Breast epithelium (tissue), 4 donors: ENCODE data around the gene SETD1A. TPM values are rescaled to one million over a fixed set of nuclear protein-coding genes. Genes with fewer than 3 reads are reported as not detected.

Experiments
- DNase-seq, 2 donors: peaks; one replicate each; pipeline ENCODE4 v3.0.0-alpha.2; 2019; ENCODE audit warnings: low spot score in 2 of 2
- H3K27ac ChIP-seq, 2 donors: fragments of 200-600 bp; sonication (generic) in 1 of 2; one replicate each; pipeline ENCODE4 v1.5.1; 2016 to 2019; ENCODE audit warnings: mild to moderate bottlenecking in 1 of 2
- H3K27me3 ChIP-seq, 2 donors: fragments of 200-600 bp; sonication (generic) in 1 of 2; one replicate each; pipeline versions ENCODE4 v1.5.1 to v1.6.0; 2017 to 2019; ENCODE audit warnings: control low read depth in 1 of 2, mild to moderate bottlenecking in 1 of 2
- H3K36me3 ChIP-seq: fragments of 200-600 bp; one replicate; pipeline ENCODE4 v1.5.1; 2019
- H3K4me1 ChIP-seq, 2 donors: fragments of 200-600 bp; sonication (generic); one replicate each; pipeline ENCODE4 v1.5.1; 2016 to 2019; ENCODE audit warnings: control low read depth in 1 of 2
- H3K4me3 ChIP-seq, 3 donors: fragments of 200-600 bp; sonication (generic); 1 replicate in 2 of 3; 2 replicates in 1 of 3; pipeline ENCODE4 v1.5.1; 2016 to 2019; ENCODE audit warnings: mild to moderate bottlenecking in 3 of 3, moderate library complexity in 2 of 3
- H3K9me3 ChIP-seq, 2 donors: fragments of 200-600 bp; sonication (generic) in 1 of 2; one replicate each; pipeline ENCODE4 v1.5.1; 2016 to 2019; ENCODE audit warnings: control low read depth in 1 of 2
- CTCF ChIP-seq, 3 donors: fragments of 450-650 bp; IDR thresholded peaks; one replicate each; pipeline ENCODE4 v1.5.1; 2016 to 2017; ENCODE audit warnings: antibody characterized with exemption in 3 of 3, mild to moderate bottlenecking in 3 of 3, moderate library complexity in 3 of 3
- POLR2A ChIP-seq: fragments of 450-650 bp; IDR thresholded peaks from one replicate; pipeline ENCODE4 v1.6.1; 2016; ENCODE audit warnings: antibody characterized with exemption, mild to moderate bottlenecking, moderate library complexity
- POLR2AphosphoS5 ChIP-seq, 3 donors: sonication (generic); formaldehyde crosslinking; IDR thresholded peaks; one replicate each; pipeline ENCODE4 v1.6.1; 2017; ENCODE audit warnings: antibody characterized with exemption in 3 of 3
- intact Hi-C: fragments of 100-400 bp; cut with DNase I; formaldehyde crosslinking; loops from one replicate; pipeline ENCODE4 v1.15.1; 2023; ENCODE audit warnings: low total_unique reads
- total RNA-seq, 3 donors: library from RNA; depleted of rRNA; stranded (reverse); fragments of >200 nt; gene quantifications; one replicate each; pipeline ENCODE4 v1.1.0, GENCODE V29; 2016

The SETD1A gene
- total RNA-seq, 3 donors from 2014 or later: 4.8 to 5.6 (median 5.1) TPM

DNA sequence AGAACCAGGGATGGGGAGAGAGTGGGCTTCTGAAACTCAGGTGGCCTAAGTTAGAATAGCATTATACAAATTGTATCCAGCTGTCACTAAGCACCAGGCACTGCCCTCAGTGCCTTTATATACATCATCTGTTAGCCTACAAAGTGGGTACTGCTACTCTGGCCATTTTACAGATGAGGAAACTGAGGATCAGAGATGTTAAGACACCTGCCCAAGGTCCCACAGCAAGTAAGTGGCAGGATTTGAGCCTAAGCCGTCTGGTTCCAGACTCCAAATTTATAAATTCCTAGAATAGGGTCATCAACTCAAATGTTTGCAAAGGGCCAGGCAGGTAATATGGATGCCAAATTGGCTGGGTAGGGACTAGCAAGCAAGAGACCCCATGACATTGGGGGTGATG, 6.4 kb upstream of the SETD1A start:
- no peaks in the 10 kb centered on the region for H3K27me3 ChIP-seq
- intact Hi-C loops: no loop called here
- H3K36me3 ChIP-seq: no peaks in the 10 kb centered on the region
- peaks cover 8 to 14% of the 10 kb centered on the region in 2 donors for H3K4me1 ChIP-seq
- no peak overlapping the region for H3K4me3 ChIP-seq
- peak overlapping the region; percentile 91 to 94 for H3K27ac ChIP-seq
- no peak for DNase-seq
- H3K9me3 ChIP-seq: no peaks in the 10 kb centered on the region
- TF ChIP-seq POLR2A (no peak), CTCF (IDR thresholded peaks at IDR 0.05) (no peak), POLR2AphosphoS5 (IDR thresholded peaks at IDR 0.05) (no peak)

DNA sequence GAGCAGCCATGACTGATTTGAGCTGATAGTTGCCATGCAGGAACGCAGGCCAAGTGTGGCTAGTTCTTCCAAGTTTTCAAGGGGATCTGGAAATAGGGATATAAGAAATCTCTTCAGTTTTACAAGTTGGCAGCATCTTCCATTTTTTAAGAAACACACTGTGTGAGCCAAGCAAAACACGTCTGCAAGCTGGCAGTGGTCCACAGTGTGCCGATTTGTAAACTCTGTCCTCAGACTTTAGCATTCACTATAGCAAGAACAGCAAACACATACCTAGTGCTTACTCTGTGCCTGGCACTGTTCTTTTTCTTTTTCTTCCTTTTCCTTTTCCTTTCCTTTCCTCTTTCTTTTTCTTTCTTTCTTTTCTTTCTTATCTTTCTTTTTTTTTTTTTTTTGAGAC, 5.8 kb upstream of the SETD1A start:
- peaks cover 8 to 14% of the 10 kb centered on the region in 2 donors for H3K4me1 ChIP-seq
- DNase-seq: peak in 1 of 2 donors; percentile 67
- no peaks in the 10 kb centered on the region for H3K36me3 ChIP-seq
- no peak for TF ChIP-seq POLR2A
- no peak for TF ChIP-seq CTCF (IDR thresholded peaks at IDR 0.05)
- no peak for TF ChIP-seq POLR2AphosphoS5 (IDR thresholded peaks at IDR 0.05)
- intact Hi-C loops: no loop called here
- peak overlapping the region in 1 of 2 donors; percentile 91 for H3K27ac ChIP-seq
- H3K9me3 ChIP-seq: no peaks in the 10 kb centered on the region
- H3K27me3 ChIP-seq: no peaks in the 10 kb centered on the region
- no peak overlapping the region for H3K4me3 ChIP-seq

- Histone ChIP-seq H3K36me3 (no peaks in the 10 kb centered on the region), H3K27me3 (no peaks in the 10 kb centered on the region), H3K4me3 (no peak overlapping the region), H3K27ac (peak overlapping the region; percentile 21 to 29), H3K4me1 (peaks cover 8 to 14% of the 10 kb centered on the region in 2 donors), H3K9me3 (no peaks in the 10 kb centered on the region)
- intact Hi-C loops: no loop called here
- no peak for DNase-seq
- TF ChIP-seq POLR2A (no peak), CTCF (IDR thresholded peaks at IDR 0.05) (no peak), POLR2AphosphoS5 (IDR thresholded peaks at IDR 0.05) (no peak)
Observed at GRCh38 chr16:30953111-30953510, 4.4 kb upstream of the SETD1A start.

GRCh38 chr16:30953511-30954124, 3.9 kb upstream of the SETD1A start:
- TF ChIP-seq CTCF (IDR thresholded peaks at IDR 0.05) (peak; percentile 18 to 28 (median 26)), POLR2A (no peak)
- Histone ChIP-seq H3K36me3 (no peaks in the 10 kb centered on the region), H3K27me3 (no peaks in the 10 kb centered on the region), H3K4me3 (no peak overlapping the region), H3K4me1 (peaks cover 8 to 16% of the 10 kb centered on the region in 2 donors), H3K9me3 (no peaks in the 10 kb centered on the region), H3K27ac (peak overlapping the region; percentile 21 to 29)
- no peak for DNase-seq
- intact Hi-C loops: no loop called here

- Histone ChIP-seq H3K27ac (no peak overlapping the region), H3K4me3 (no peak overlapping the region), H3K4me1 (peaks cover 7 to 21% of the 10 kb centered on the region in 2 donors), H3K9me3 (no peaks in the 10 kb centered on the region), H3K36me3 (no peaks in the 10 kb centered on the region), H3K27me3 (no peaks in the 10 kb centered on the region)
- TF ChIP-seq POLR2AphosphoS5 (IDR thresholded peaks at IDR 0.05) (no peak), POLR2A (no peak), CTCF (IDR thresholded peaks at IDR 0.05) (no peak)
- intact Hi-C loops: no loop called here
- DNase-seq: no peak
Observed at GRCh38 chr16:30954993-30955392, 2.6 kb upstream of the SETD1A start.
